ENCODE measurements around the gene KRT82.

DNA sequence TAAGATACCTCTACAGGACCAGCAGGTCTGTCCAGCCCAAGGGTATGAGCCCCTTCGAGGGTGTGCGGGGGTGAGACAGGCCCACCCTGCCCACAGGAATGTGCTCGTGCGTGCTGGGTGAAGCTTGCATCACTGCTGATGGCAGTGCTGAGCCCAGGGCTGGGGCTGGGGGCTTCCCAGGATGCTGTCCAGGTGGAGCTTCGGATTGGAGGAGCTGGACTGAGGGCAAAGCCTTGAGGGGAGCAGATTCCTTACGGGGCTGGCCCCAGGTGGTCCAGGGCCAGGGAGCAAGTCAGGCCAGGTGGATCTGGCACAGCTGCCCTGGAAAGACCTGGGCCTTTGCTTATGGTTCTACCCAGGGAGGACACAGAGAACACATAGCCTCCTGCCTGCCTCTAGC lies 36.3 kb downstream of the KRT82 start:
- TF ChIP-seq, protein P1, sequence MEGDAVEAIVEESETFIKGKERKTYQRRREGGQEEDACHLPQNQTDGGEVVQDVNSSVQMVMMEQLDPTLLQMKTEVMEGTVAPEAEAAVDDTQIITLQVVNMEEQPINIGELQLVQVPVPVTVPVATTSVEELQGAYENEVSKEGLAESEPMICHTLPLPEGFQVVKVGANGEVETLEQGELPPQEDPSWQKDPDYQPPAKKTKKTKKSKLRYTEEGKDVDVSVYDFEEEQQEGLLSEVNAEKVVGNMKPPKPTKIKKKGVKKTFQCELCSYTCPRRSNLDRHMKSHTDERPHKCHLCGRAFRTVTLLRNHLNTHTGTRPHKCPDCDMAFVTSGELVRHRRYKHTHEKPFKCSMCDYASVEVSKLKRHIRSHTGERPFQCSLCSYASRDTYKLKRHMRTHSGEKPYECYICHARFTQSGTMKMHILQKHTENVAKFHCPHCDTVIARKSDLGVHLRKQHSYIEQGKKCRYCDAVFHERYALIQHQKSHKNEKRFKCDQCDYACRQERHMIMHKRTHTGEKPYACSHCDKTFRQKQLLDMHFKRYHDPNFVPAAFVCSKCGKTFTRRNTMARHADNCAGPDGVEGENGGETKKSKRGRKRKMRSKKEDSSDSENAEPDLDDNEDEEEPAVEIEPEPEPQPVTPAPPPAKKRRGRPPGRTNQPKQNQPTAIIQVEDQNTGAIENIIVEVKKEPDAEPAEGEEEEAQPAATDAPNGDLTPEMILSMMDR (IDR thresholded peaks at IDR 0.05; ENCODE audit: low read length), result no peak
- no peak for TF ChIP-seq EZH2 (IDR thresholded peaks at IDR 0.05; ENCODE audit: borderline replicate concordance, low read length)

Measured in OCI-LY1 (cell line).